GM18505 (cell line): Measurements from ENCODE around the gene FOXA1.

Experiments
- ATAC-seq: cut with Tn5 transposase; IDR thresholded peaks from one replicate; pipeline ENCODE4 v1.9.1; 2021; ENCODE audit not compliant: unreplicated experiment
- POLR2A ChIP-seq: IDR thresholded peaks from 4 replicates; pipeline ENCODE4 v1.6.1; 2011; ENCODE audit warnings: borderline replicate concordance; ENCODE audit not compliant: insufficient read depth, insufficient read length; ENCODE audit errors: extremely low read depth

Gene FOXA1

DNA sequence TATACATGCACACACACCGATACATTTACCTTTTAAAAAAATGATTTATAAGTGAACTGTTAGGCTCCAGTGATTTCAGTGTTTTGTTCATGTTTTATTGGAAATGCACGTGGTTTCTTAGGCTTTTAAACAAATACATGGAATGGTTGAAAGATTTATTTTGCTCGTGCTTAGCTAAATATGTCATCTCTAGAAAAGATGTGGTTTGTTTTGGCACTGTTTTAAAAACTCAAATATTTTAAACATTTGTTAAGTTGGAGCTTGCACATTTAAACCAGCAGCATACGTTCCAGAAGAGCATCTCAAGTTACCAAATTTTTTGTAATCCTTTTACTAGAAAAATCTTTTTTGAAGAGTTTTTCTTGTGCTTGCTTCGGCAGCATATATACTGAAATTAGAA lies 44.5 kb downstream of the FOXA1 start:
- ATAC-seq, result no peak

GRCh38 chr14:37546621-37547447 lies 48.2 kb downstream of the FOXA1 start:
- no peak for TF ChIP-seq POLR2A
- ATAC-seq, result no peak

More for the DNA sequence above, 44.5 kb downstream of the FOXA1 start:
- TF ChIP-seq POLR2A, result no peak

GRCh38 chr14:37545174-37545573 lies 49.9 kb downstream of the FOXA1 start:
- no peak for TF ChIP-seq POLR2A
- no peak for ATAC-seq

DNA sequence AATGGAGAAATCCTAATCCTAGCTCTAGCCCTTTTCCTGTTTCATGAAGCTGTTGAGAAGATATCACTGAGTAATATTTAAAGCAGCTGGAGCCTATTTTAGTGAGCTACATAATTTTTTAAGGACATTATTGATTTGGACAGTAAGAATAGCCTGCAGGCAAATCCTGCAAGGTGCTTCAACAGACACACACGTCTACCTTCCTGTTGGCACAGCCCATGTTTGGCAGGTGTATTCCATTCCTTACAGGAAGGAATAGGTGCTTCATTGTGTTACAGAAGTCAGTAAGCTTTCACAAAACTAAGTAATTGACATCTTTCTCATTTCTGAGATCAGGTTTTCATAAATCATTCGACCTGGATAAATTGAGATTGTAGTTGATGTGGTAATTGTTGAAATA lies 50.6 kb downstream of the FOXA1 start:
- ATAC-seq, result no peak
- TF ChIP-seq POLR2A, result no peak

DNA sequence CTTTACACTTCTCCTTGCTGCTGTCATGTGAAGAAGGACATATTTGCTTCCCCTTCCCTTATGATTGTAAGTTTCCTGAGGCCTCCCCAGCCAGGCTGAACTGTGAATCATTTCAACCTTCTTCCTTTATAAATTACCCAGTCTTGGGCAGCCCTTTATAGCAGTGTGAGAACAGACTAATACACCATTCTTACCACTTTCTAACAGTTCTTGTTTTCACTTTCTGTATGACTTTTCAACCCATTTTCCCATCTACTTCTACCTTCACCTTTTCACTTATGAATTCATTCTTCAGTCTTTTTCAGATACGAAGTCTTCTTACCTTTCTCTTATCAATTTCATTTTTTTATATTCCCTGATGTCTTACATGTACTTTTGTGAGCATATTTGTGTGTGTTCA lies 55.1 kb downstream of the FOXA1 start:
- no peak for ATAC-seq

More for the DNA sequence above, 55.1 kb downstream of the FOXA1 start:
- no peak for TF ChIP-seq POLR2A
